DND-41 (cell line): ENCODE measurements around the gene BIRC5.

Experiments used
- EZH2 ChIP-seq: IDR thresholded peaks from 3 replicates; pipeline ENCODE4 v1.6.1; 2012; ENCODE audit warnings: borderline replicate concordance, low read depth, mild to moderate bottlenecking, moderate library complexity, low read length, inconsistent platforms; ENCODE audit not compliant: severe bottlenecking
- TF ChIP-seq, protein P1 (sequence below): IDR thresholded peaks from 2 replicates; pipeline ENCODE4 v1.5.1; 2012; ENCODE audit warnings: borderline replicate concordance, low read length, moderate library complexity, mild to moderate bottlenecking; ENCODE audit not compliant: poor library complexity, severe bottlenecking; ENCODE audit errors: extremely low read depth

GRCh38 chr17:78255953-78256706 is 42.1 kb downstream of the BIRC5 start:
- TF ChIP-seq, protein P1, sequence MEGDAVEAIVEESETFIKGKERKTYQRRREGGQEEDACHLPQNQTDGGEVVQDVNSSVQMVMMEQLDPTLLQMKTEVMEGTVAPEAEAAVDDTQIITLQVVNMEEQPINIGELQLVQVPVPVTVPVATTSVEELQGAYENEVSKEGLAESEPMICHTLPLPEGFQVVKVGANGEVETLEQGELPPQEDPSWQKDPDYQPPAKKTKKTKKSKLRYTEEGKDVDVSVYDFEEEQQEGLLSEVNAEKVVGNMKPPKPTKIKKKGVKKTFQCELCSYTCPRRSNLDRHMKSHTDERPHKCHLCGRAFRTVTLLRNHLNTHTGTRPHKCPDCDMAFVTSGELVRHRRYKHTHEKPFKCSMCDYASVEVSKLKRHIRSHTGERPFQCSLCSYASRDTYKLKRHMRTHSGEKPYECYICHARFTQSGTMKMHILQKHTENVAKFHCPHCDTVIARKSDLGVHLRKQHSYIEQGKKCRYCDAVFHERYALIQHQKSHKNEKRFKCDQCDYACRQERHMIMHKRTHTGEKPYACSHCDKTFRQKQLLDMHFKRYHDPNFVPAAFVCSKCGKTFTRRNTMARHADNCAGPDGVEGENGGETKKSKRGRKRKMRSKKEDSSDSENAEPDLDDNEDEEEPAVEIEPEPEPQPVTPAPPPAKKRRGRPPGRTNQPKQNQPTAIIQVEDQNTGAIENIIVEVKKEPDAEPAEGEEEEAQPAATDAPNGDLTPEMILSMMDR = no peak
- TF ChIP-seq EZH2 = no peak
